Type B pancreatic cell (in vitro differentiated cells): Measurements from ENCODE around the gene ADGRE3. TPM values are rescaled to one million over a fixed set of nuclear protein-coding genes. Genes with fewer than 3 reads are reported as not detected.

Experiments used
- DNase-seq: peaks from one replicate; pipeline ENCODE4 v3.0.0; 2021; ENCODE audit warnings: mixed read lengths; ENCODE audit not compliant: unreplicated experiment; ENCODE audit errors: extremely low spot score
- H3K27ac Mint-ChIP-seq: 2 replicates; pipeline ENCODE4 v1.8.0; 2021; ENCODE audit warnings: mild to moderate bottlenecking, mixed read lengths
- H3K27me3 Mint-ChIP-seq: 2 replicates; pipeline ENCODE4 v1.8.0; 2021; ENCODE audit warnings: mixed read lengths
- H3K36me3 Mint-ChIP-seq: 2 replicates; pipeline ENCODE4 v1.8.0; 2021; ENCODE audit warnings: mixed read lengths
- H3K4me1 Mint-ChIP-seq: one replicate; pipeline ENCODE4 v1.8.0; 2021; ENCODE audit warnings: mixed read lengths; ENCODE audit not compliant: unreplicated experiment
- H3K4me3 Mint-ChIP-seq: 2 replicates; pipeline ENCODE4 v1.8.0; 2021; ENCODE audit warnings: mild to moderate bottlenecking, mixed read lengths
- H3K9me3 Mint-ChIP-seq: 2 replicates; pipeline ENCODE4 v1.8.0; 2021; ENCODE audit warnings: mixed read lengths
- total RNA-seq: library from RNA; stranded (reverse); gene quantifications from 2 replicates; pipeline ENCODE4 v1.2.1, GENCODE V29; 2021; ENCODE audit warnings: low replicate concordance
- TF ChIP-seq, protein P1 (sequence below): fragments of 200-600 bp; sonication (generic); conservative IDR thresholded peaks from 2 replicates; pipeline ENCODE4 v1.5.0; 2021; ENCODE audit warnings: antibody characterized with exemption, mild to moderate bottlenecking

ADGRE3 gene
- total RNA-seq, 1 donor from 2014 or later = not detected

DNA sequence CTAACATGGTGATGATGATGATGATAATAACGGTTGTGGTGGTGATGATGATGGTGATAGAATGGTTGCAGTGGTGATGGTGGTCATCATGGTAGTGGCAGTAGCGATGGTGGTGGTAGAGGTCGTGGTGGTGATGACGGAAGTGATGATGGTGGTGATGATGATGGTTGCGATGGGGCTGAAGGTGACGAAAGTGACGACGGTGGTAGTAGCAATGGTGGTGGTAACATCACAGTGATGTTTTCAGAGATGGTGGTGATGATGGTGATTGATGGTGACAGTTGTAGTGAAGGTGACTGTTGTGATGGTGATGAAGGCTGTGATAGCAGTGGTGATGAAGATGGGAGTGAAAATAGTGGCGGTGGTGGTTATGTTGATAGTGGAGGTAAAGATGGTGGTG lies 3.6 kb upstream of the ADGRE3 start:
- TF ChIP-seq, protein P1, sequence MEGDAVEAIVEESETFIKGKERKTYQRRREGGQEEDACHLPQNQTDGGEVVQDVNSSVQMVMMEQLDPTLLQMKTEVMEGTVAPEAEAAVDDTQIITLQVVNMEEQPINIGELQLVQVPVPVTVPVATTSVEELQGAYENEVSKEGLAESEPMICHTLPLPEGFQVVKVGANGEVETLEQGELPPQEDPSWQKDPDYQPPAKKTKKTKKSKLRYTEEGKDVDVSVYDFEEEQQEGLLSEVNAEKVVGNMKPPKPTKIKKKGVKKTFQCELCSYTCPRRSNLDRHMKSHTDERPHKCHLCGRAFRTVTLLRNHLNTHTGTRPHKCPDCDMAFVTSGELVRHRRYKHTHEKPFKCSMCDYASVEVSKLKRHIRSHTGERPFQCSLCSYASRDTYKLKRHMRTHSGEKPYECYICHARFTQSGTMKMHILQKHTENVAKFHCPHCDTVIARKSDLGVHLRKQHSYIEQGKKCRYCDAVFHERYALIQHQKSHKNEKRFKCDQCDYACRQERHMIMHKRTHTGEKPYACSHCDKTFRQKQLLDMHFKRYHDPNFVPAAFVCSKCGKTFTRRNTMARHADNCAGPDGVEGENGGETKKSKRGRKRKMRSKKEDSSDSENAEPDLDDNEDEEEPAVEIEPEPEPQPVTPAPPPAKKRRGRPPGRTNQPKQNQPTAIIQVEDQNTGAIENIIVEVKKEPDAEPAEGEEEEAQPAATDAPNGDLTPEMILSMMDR = no peak

GRCh38 chr19:14677464-14677863 lies 2.8 kb upstream of the ADGRE3 start:
- TF ChIP-seq, protein P1 = no peak
- no peaks in the 10 kb centered on the region for H3K4me1 Mint-ChIP-seq
- H3K27me3 Mint-ChIP-seq = peaks cover 14% of the 10 kb centered on the region
- H3K27ac Mint-ChIP-seq = no peak overlapping the region
- H3K4me3 Mint-ChIP-seq = no peak overlapping the region
- no peak for DNase-seq
- no peaks in the 10 kb centered on the region for H3K9me3 Mint-ChIP-seq
- H3K36me3 Mint-ChIP-seq = no peaks in the 10 kb centered on the region

More for the DNA sequence above, 3.6 kb upstream of the ADGRE3 start:
- no peak overlapping the region for H3K27ac Mint-ChIP-seq
- H3K9me3 Mint-ChIP-seq = no peaks in the 10 kb centered on the region
- H3K4me3 Mint-ChIP-seq = no peak overlapping the region
- H3K27me3 Mint-ChIP-seq = peaks cover 18% of the 10 kb centered on the region
- no peaks in the 10 kb centered on the region for H3K36me3 Mint-ChIP-seq
- H3K4me1 Mint-ChIP-seq = no peaks in the 10 kb centered on the region
- no peak for DNase-seq

DNA sequence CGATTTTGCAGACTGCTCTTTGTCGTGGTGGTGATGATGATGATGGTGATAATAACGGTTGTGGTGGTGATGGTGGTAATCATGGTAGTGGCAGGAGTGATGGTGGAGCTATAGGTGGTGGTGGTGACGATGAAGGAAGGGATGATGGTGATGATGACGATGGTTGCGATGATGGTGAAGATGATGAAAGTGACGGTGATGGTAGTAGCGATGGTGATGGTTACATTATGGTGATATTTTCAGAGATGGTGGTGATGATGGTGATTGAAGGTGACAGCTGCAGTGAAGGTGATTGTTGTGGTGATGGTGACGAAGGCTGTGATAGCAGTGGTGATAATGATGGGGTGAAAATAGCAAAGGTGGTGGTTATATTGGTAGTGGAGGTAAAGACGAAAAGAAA lies 2.1 kb upstream of the ADGRE3 start:
- no peak for DNase-seq
- no peaks in the 10 kb centered on the region for H3K4me1 Mint-ChIP-seq
- TF ChIP-seq, protein P1 = no peak
- H3K27me3 Mint-ChIP-seq = peaks cover 8% of the 10 kb centered on the region
- no peaks in the 10 kb centered on the region for H3K36me3 Mint-ChIP-seq
- H3K4me3 Mint-ChIP-seq = no peak overlapping the region
- no peak overlapping the region for H3K27ac Mint-ChIP-seq
- no peaks in the 10 kb centered on the region for H3K9me3 Mint-ChIP-seq

GRCh38 chr19:14673088-14673487 lies 1.6 kb downstream of the ADGRE3 start:
- no peak overlapping the region for H3K27ac Mint-ChIP-seq
- TF ChIP-seq, protein P1 = no peak
- DNase-seq = no peak
- H3K9me3 Mint-ChIP-seq = no peaks in the 10 kb centered on the region
- no peaks in the 10 kb centered on the region for H3K27me3 Mint-ChIP-seq
- no peaks in the 10 kb centered on the region for H3K36me3 Mint-ChIP-seq
- H3K4me1 Mint-ChIP-seq = no peaks in the 10 kb centered on the region
- no peak overlapping the region for H3K4me3 Mint-ChIP-seq

GRCh38 chr19:14672188-14672872 lies 2.3 kb downstream of the ADGRE3 start:
- no peaks in the 10 kb centered on the region for H3K4me1 Mint-ChIP-seq
- TF ChIP-seq, protein P1 = no peak
- peaks cover under 1% of the 10 kb centered on the region for H3K9me3 Mint-ChIP-seq
- no peak for DNase-seq
- no peaks in the 10 kb centered on the region for H3K27me3 Mint-ChIP-seq
- no peak overlapping the region for H3K27ac Mint-ChIP-seq
- H3K36me3 Mint-ChIP-seq = no peaks in the 10 kb centered on the region
- H3K4me3 Mint-ChIP-seq = no peak overlapping the region

GRCh38 chr19:14670408-14670807 lies 4.2 kb downstream of the ADGRE3 start:
- Mint-ChIP-seq H3K4me1 (no peaks in the 10 kb centered on the region), H3K27me3 (no peaks in the 10 kb centered on the region), H3K9me3 (peaks cover 6% of the 10 kb centered on the region), H3K36me3 (no peaks in the 10 kb centered on the region), H3K4me3 (no peak overlapping the region), H3K27ac (no peak overlapping the region)
- no peak for DNase-seq
- TF ChIP-seq, protein P1 = no peak
